Testis (tissue), 3 donors: ENCODE measurements around the gene PCYT2. TPM values are rescaled to one million over a fixed set of nuclear protein-coding genes. Genes with fewer than 3 reads are reported as not detected.

ENCODE experiments used
- DNase-seq: peaks from one replicate; pipeline ENCODE4 v3.0.0-alpha.2; 2019
- H3K27ac ChIP-seq, 2 donors: fragments of 200-600 bp; sonication (generic); one replicate each; pipeline ENCODE4 v1.5.1; 2019
- H3K27me3 ChIP-seq: fragments of 200-600 bp; sonication (generic); one replicate; pipeline ENCODE4 v1.5.1; 2019
- H3K36me3 ChIP-seq: fragments of 200-600 bp; sonication (generic); one replicate; pipeline ENCODE4 v1.5.1; 2017; ENCODE audit warnings: low read depth; ENCODE audit errors: missing control alignments
- H3K4me1 ChIP-seq: fragments of 200-600 bp; sonication (generic); one replicate; pipeline ENCODE4 v1.5.1; 2019
- H3K4me3 ChIP-seq, 2 donors: fragments of 200-600 bp; sonication (generic); one replicate each; pipeline ENCODE4 v1.5.1; 2017 to 2019
- H3K9me3 ChIP-seq: fragments of 200-600 bp; sonication (generic); one replicate; pipeline ENCODE4 v1.5.1; 2017
- POLR2A ChIP-seq: fragments of 450-650 bp; IDR thresholded peaks from one replicate; pipeline ENCODE4 v1.6.1; 2017; ENCODE audit warnings: antibody characterized with exemption, mild to moderate bottlenecking, moderate library complexity
- WGBS, 2 donors: methylation state at CpG; one replicate each; pipeline ENCODE4 v1.1.5; 2018; 5-methylcytosine and 5-hydroxymethylcytosine counted together
- intact Hi-C: fragments of 100-400 bp; cut with DNase I; formaldehyde crosslinking; loops from one replicate; pipeline ENCODE4 v1.15.1; 2023; ENCODE audit warnings: low total_unique reads
- polyA plus RNA-seq: library from polyadenylated mRNA; stranded (reverse); fragments of 350-450 nt; fragmentation: Illumina TruSeq; extraction: RNeasy Lipid Tissue Mini Kit (QIAGEN cat#74804); gene quantifications from one replicate; pipeline ENCODE4 v1.2.3, GENCODE V29; 2014; ENCODE audit warnings: low read depth, low replicate concordance; ENCODE audit not compliant: insufficient read depth
- total RNA-seq, 2 donors: library from RNA; depleted of rRNA; stranded (reverse); fragments of >200 nt; gene quantifications; one replicate each; pipeline ENCODE4 v1.2.3, GENCODE V29; 2016
- TF ChIP-seq, protein P1 (sequence below), 3 experiments: fragments of 450-650 bp in 2 of 3; fragments of 200-600 bp in 1 of 3; sonication (generic) in 1 of 3; IDR thresholded peaks; one replicate each; pipeline ENCODE4 v1.5.1; 2016 to 2019; ENCODE audit warnings: antibody characterized with exemption in 3 of 3, mild to moderate bottlenecking in 2 of 3, moderate library complexity in 1 of 3

The PCYT2 gene
- total and polyA plus RNA-seq, 3 donors from 2014 or later, result 171 to 488 (median 438) TPM

DNA sequence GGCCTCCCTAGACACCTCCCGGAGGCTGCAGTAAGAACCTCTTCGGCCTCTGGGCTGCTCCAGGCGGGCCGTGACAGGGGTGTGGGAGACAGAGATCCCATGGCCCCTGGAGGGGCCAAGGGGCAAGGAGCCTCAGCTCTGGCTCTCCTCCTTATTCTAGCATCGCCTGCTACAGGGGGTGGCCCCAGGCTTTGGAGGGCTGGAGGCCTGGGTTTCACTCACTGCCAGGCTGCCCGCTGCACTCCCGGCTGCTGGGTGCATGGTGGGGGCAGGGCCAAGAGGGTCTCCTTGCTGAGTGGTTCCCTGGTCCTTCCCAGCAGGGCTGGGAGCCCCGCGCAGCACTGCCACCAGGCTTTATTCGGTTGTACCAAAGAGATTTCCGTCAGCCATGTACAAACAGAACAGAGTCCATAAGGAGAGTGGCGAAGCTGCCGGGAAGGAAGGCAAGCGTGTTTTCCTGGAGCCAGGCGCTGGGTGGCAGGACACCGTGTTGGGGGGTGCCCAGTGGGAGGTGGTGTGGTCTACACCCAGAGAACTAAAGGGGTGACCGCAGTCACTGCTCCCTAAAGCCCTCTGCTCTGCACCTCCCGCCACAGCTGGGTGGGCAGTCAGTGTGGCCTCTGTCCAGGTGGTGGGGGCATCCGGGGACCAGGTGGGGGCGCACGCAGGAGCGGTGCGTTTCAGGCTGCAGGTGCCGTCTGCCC is 7.2 kb downstream of the PCYT2 start:
- TF ChIP-seq POLR2A, result no peak
- TF ChIP-seq, protein P1, sequence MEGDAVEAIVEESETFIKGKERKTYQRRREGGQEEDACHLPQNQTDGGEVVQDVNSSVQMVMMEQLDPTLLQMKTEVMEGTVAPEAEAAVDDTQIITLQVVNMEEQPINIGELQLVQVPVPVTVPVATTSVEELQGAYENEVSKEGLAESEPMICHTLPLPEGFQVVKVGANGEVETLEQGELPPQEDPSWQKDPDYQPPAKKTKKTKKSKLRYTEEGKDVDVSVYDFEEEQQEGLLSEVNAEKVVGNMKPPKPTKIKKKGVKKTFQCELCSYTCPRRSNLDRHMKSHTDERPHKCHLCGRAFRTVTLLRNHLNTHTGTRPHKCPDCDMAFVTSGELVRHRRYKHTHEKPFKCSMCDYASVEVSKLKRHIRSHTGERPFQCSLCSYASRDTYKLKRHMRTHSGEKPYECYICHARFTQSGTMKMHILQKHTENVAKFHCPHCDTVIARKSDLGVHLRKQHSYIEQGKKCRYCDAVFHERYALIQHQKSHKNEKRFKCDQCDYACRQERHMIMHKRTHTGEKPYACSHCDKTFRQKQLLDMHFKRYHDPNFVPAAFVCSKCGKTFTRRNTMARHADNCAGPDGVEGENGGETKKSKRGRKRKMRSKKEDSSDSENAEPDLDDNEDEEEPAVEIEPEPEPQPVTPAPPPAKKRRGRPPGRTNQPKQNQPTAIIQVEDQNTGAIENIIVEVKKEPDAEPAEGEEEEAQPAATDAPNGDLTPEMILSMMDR (IDR thresholded peaks at IDR 0.05), result no peak
- no peak for DNase-seq
- intact Hi-C loops, result no loop called here
- H3K36me3 ChIP-seq, result no peaks in the 10 kb centered on the region
- H3K27ac ChIP-seq, result no peak overlapping the region
- H3K9me3 ChIP-seq, result no peaks in the 10 kb centered on the region
- H3K4me3 ChIP-seq, result no peak overlapping the region
- peaks cover 6% of the 10 kb centered on the region for H3K4me1 ChIP-seq
- WGBS, 2 donors, result 92 to 93% methylated on average over 18 to 24 of the region's 24 CpGs
- H3K27me3 ChIP-seq, result no peaks in the 10 kb centered on the region

DNA sequence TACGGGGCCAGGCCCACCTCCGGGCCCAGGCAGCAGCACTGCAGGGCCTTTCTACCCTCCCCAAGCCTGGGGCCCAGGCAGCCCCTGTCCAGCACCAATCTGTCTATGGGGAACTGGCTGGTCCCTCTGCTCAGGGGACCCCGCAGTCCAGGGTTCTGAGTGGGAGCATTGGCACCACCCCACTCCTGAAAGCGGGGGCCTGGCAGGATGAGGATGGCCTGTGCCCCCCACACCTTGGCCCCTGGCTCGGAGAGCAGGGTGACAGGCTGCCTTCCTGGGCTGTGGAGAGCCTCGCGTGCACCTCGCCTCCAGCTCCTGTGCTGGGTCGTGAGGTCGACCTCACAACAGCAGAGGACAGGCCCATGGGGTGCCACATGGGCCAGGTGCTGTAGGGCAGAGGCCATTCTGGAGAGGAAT is 7.8 kb downstream of the PCYT2 start:
- WGBS, 2 donors, result 88 to 89% methylated on average over 3 to 10 of the region's 10 CpGs
- TF ChIP-seq, protein P1 (IDR thresholded peaks at IDR 0.05), result no peak
- no peak for TF ChIP-seq POLR2A
- DNase-seq, result no peak
- no peaks in the 10 kb centered on the region for H3K27me3 ChIP-seq
- no peak overlapping the region for H3K27ac ChIP-seq
- no peaks in the 10 kb centered on the region for H3K36me3 ChIP-seq
- peaks cover 6% of the 10 kb centered on the region for H3K4me1 ChIP-seq
- H3K4me3 ChIP-seq, result no peak overlapping the region
- no peaks in the 10 kb centered on the region for H3K9me3 ChIP-seq
- intact Hi-C loops, result no loop called here

DNA sequence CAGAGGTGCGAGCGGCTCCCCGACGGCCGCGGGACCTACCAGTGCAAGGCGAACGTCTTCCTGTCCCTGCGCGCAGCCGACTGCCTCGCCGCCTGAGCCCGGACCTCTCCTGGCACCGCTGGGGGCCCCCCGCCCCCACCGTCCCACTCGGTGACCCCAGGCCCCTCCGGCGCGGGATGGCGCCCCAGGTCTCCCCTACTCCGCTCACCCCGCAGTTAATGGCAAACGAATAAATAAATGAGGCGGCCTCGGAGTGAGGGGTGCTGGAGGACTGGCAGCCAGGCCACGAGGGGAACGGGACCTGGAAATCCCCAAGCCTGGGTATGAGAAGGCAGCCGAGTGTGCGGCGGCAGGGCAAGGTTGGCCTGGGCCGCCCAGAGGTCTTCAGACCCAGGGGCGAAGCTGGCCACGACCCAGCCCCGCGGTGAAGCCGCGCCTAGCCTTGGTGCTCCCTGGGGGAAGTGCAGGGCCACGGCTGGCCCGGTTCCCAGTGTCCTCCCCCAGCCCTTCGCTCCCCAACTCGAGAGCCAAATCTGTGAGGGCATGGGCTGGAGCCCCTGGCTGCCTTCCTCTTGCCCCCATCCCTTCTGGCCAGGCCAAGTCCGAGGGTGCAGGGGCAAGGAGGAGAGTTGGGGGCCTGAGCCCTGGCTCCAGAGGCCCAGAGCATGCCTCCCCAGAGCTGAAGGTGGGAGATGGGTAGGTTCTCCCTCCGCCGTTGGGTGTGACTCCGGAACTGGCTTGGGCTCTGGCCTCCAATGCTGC is 8.4 kb downstream of the PCYT2 start:
- intact Hi-C loops, result no loop called here
- DNase-seq, result no peak
- peak overlapping the region; percentile 26 to 36 for H3K4me3 ChIP-seq
- no peaks in the 10 kb centered on the region for H3K9me3 ChIP-seq
- TF ChIP-seq, protein P1 (IDR thresholded peaks at IDR 0.05), result no peak
- no peaks in the 10 kb centered on the region for H3K36me3 ChIP-seq
- WGBS, 2 donors, result 43 to 63% methylated on average over 8 to 40 of the region's 47 CpGs
- peaks cover 6% of the 10 kb centered on the region for H3K4me1 ChIP-seq
- H3K27ac ChIP-seq, result no peak overlapping the region
- no peaks in the 10 kb centered on the region for H3K27me3 ChIP-seq

DNA sequence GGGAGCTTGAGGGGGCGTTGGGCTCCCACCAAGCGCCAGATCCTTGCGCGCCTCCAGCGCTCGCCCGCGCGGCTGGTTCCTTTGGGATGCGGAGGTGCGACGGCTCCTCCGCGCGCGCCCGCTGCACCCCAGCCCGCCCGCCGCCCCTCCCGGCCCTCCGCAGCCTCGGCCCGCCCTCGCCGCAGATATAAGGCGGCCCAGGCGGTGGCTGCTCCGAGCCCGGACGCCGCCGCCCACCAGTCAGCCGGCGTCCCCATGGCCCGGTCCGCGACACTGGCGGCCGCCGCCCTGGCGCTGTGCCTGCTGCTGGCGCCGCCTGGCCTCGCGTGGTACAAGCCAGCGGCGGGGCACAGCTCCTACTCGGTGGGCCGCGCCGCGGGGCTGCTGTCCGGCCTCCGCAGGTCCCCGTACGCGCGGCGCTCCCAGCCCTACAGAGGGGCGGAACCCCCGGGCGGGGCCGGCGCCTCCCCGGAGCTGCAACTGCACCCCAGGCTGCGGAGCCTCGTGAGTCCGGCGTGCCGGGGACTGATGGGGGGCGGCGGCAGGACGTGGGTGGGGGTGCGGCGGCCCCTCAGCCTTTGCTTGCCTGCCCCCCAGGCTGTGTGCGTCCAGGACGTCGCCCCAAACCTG is 9.1 kb downstream of the PCYT2 start, which contains the start of gene NPB:
Gene NPB, plus strand, starts transcription at position 216 of the 630 bp plus-strand sequence. Its CDS starts 40 bp downstream, at position 256.
- Histone ChIP-seq H3K9me3 (no peaks in the 10 kb centered on the region), H3K27me3 (no peaks in the 10 kb centered on the region), H3K4me1 (peaks cover 6% of the 10 kb centered on the region), H3K27ac (no peak within 1 kb of the TSS), H3K36me3 (no peaks in the 10 kb centered on the region), H3K4me3 (peak within 1 kb of the TSS; percentile 26 to 36)
- no peak for DNase-seq
- WGBS, 2 donors, result 5% methylated on average over 10 of the region's 79 CpGs; no CpG with 5 or more reads in 1 of the 2 donors
- intact Hi-C loops, result no loop called here
- no peak for TF ChIP-seq POLR2A
- TF ChIP-seq, protein P1 (IDR thresholded peaks at IDR 0.05), result no peak
